ENCODE results near the gene IPMK. TPM values are rescaled to one million over a fixed set of nuclear protein-coding genes. Genes with fewer than 3 reads are reported as not detected.
A peak's percentile ranks its signal among the peaks of the same experiment; 100 is the strongest.

Gene IPMK
- total and polyA plus RNA-seq, 9 of the 15 experiments (the other 6 are each of a cell fraction or from before 2014, with no cell fraction given), result 0.98 to 4.4 (median 2.7) TPM

DNA sequence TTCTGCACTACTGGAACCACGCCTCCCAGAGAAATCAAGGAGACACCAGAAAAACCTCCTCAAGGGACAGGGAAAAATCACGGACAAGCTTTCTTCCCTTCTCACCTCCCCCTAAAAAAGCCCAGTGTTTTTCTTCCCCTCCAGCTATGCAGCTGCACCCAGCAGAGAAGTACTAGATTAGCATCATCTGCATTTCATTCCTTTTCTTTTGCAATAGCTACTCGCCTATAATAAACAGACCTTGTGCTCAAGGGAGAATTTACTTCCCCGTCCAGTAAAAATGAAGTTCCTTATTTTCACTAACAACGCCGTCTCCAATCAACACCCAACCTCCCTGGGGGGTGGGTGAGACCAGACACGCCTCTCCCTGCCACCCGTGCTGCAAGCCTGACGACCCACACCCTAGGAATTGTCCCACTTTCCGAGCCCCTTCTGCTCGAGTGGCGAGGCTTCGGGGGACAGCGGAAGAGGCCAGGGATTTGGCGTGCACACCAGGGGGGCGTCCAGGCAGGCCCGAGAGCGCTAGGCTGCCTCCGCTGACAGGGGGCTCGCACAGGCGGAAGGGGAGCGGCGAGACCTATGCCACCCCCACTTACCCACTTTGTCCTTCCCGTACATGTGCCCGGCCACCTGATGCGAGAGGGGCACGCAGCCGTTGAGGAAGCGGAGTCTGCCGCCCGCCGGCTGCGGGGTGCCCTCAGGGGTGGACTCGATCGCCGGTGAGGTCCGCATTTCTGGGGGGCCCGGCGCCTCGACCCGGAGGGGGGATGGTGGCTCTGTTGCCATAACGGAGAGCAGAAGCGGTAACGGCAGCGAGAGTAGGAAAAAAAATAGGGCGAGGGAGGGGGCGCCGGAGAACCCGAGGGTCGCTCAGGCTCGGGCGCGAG, 625 bp downstream of the IPMK start:
- in situ Hi-C loops (cut with MboI), result no loop called here
- BruUV-seq (replicated peaks), result no TSS peak
- ChIA-PET CTCF (ENCODE audit: low intra/inter-chr PET ratio) (no interaction called here), POLR2A (interaction anchor here (0.5 to 0.9 kb wide), 3 partner anchors 14 to 62 kb away, joined by 3 to 4 read pairs (median 3); no protein-coding TSS in a partner anchor)
- intact Hi-C loops (cut with micrococcal nuclease), result loop anchor here (5.0 kb wide), 2 partner anchors 90 to 1905 kb away; partner anchors contain the start of gene ZWINT
- under 1% methylated on average over 52 of the region's 53 CpGs for WGBS (ENCODE audit: insufficient coverage, low coverage, missing lambda C conversion rate)
- DNase-seq (ENCODE audit: extremely low read depth in 1 of 4, low spot score in 3 of 4) (peak; percentile 23 to 61 (median 36)), ATAC-seq (peak; percentile 5), FAIRE-seq (peak; percentile 37)
- Histone ChIP-seq H3K4me3 (peak overlapping the region; percentile 71), H3K36me3 (ENCODE audit: control insufficient read depth, insufficient read depth, low read length) (peaks cover 10% of the 10 kb centered on the region; the same call in 2 of the 3 replicates), H3K27ac (ENCODE audit: extremely low read depth, low read depth, low read length) (peak overlapping the region; percentile 85), H3K9ac (ENCODE audit: insufficient read depth in 1 of 2, low read depth in 2 of 2, low read length in 2 of 2) (peak overlapping the region; percentile 58 to 96), H3K9me3 (replicated peaks; ENCODE audit: control insufficient read depth, insufficient read depth, low read depth, low read length) (no peaks in the 10 kb centered on the region), H3K79me2 (ENCODE audit: control insufficient read depth, insufficient read depth, low read length) (peaks cover 77% of the 10 kb centered on the region), H3K4me2 (ENCODE audit: insufficient read depth, low read length) (peak overlapping the region; percentile 95), H2AFZ (ENCODE audit: low read depth, low read length) (peak overlapping the region; percentile 88), H3K9me1 (ENCODE audit: control insufficient read depth, insufficient read depth, low read length) (no peaks in the 10 kb centered on the region), H4K20me1 (replicated peaks; ENCODE audit: control insufficient read depth, insufficient read depth, low read length) (no peaks in the 10 kb centered on the region), H3K27me3 (ENCODE audit: control insufficient read depth in 2 of 2, insufficient read depth in 2 of 2, low read length in 2 of 2) (no peaks in the 10 kb centered on the region), H3K4me1 (replicated peaks in 1 of 2; ENCODE audit: control insufficient read depth in 2 of 2, insufficient read depth in 2 of 2, low read length in 2 of 2) (peaks cover 7 to 21% of the 10 kb centered on the region in 2 experiments; a peak in 3 of 5 replicates)
- TF ChIP-seq ZNF830 (CRISPR knock-in tag; IDR thresholded peaks at IDR 0.05), result no peak
- TF ChIP-seq, protein P1, sequence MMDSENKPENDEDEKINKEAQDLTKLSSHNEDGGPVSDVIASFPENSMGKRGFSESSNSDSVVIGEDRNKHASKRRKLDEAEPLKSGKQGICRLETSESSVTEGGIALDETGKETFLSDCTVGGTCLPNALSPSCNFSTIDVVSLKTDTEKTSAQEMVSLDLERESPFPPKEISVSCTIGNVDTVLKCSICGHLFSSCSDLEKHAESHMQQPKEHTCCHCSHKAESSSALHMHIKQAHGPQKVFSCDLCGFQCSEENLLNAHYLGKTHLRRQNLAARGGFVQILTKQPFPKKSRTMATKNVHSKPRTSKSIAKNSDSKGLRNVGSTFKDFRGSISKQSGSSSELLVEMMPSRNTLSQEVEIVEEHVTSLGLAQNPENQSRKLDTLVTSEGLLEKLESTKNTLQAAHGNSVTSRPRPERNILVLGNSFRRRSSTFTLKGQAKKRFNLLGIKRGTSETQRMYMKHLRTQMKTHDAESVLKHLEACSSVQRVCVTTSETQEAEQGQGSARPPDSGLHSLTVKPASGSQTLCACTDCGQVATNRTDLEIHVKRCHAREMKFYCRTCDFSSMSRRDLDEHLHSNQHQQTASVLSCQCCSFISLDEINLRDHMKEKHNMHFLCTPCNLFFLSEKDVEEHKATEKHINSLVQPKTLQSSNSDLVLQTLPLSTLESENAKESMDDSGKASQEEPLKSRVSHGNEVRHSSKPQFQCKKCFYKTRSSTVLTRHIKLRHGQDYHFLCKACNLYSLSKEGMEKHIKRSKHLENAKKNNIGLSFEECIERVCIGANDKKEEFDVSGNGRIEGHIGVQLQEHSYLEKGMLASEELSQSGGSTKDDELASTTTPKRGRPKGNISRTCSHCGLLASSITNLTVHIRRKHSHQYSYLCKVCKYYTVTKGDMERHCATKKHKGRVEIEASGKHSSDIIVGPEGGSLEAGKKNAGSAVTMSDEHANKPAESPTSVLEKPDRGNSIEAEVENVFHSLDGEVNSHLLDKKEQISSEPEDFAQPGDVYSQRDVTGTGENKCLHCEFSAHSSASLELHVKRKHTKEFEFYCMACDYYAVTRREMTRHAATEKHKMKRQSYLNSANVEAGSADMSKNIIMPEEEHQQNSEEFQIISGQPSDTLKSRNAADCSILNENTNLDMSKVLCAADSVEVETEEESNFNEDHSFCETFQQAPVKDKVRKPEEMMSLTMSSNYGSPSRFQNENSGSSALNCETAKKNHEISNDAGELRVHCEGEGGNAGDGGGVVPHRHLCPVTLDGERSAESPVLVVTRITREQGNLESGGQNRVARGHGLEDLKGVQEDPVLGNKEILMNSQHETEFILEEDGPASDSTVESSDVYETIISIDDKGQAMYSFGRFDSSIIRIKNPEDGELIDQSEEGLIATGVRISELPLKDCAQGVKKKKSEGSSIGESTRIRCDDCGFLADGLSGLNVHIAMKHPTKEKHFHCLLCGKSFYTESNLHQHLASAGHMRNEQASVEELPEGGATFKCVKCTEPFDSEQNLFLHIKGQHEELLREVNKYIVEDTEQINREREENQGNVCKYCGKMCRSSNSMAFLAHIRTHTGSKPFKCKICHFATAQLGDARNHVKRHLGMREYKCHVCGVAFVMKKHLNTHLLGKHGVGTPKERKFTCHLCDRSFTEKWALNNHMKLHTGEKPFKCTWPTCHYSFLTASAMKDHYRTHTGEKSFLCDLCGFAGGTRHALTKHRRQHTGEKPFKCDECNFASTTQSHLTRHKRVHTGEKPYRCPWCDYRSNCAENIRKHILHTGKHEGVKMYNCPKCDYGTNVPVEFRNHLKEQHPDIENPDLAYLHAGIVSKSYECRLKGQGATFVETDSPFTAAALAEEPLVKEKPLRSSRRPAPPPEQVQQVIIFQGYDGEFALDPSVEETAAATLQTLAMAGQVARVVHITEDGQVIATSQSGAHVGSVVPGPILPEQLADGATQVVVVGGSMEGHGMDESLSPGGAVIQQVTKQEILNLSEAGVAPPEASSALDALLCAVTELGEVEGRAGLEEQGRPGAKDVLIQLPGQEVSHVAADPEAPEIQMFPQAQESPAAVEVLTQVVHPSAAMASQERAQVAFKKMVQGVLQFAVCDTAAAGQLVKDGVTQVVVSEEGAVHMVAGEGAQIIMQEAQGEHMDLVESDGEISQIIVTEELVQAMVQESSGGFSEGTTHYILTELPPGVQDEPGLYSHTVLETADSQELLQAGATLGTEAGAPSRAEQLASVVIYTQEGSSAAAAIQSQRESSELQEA (IDR thresholded peaks at IDR 0.05; ENCODE audit: low read depth), result no peak
- TF ChIP-seq POLR2B (IDR thresholded peaks at IDR 0.05; ENCODE audit: low read depth, partially characterized antibody), result no peak
- TF ChIP-seq, protein P2, sequence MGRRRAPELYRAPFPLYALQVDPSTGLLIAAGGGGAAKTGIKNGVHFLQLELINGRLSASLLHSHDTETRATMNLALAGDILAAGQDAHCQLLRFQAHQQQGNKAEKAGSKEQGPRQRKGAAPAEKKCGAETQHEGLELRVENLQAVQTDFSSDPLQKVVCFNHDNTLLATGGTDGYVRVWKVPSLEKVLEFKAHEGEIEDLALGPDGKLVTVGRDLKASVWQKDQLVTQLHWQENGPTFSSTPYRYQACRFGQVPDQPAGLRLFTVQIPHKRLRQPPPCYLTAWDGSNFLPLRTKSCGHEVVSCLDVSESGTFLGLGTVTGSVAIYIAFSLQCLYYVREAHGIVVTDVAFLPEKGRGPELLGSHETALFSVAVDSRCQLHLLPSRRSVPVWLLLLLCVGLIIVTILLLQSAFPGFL (CRISPR knock-in tag; IDR thresholded peaks at IDR 0.05), result no peak
- TF ChIP-seq, protein P3, sequence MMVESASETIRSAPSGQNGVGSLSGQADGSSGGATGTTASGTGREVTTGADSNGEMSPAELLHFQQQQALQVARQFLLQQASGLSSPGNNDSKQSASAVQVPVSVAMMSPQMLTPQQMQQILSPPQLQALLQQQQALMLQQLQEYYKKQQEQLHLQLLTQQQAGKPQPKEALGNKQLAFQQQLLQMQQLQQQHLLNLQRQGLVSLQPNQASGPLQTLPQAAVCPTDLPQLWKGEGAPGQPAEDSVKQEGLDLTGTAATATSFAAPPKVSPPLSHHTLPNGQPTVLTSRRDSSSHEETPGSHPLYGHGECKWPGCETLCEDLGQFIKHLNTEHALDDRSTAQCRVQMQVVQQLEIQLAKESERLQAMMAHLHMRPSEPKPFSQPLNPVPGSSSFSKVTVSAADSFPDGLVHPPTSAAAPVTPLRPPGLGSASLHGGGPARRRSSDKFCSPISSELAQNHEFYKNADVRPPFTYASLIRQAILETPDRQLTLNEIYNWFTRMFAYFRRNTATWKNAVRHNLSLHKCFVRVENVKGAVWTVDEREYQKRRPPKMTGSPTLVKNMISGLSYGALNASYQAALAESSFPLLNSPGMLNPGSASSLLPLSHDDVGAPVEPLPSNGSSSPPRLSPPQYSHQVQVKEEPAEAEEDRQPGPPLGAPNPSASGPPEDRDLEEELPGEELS (CRISPR knock-in tag; IDR thresholded peaks at IDR 0.05; ENCODE audit: borderline replicate concordance), result no peak
- TF ChIP-seq HNRNPLL (IDR thresholded peaks at IDR 0.05; ENCODE audit: low read depth, low read length, poor library complexity, severe bottlenecking), result no peak
- TF ChIP-seq POU5F1 (IDR thresholded peaks at IDR 0.05; ENCODE audit: borderline replicate concordance, low read depth, low read length, partially characterized antibody), result no peak
- 0 out of 2 replicates have a peak, but pooled peaks have one; percentile 37 for TF ChIP-seq ZNF232 (CRISPR knock-in tag; IDR thresholded peaks at IDR 0.05)
